GM21381 (cell line): Measurements from ENCODE around the gene CRNKL1.

ENCODE experiments used
- ATAC-seq: cut with Tn5 transposase; IDR thresholded peaks from one replicate; pipeline ENCODE4 v1.9.1; 2021; ENCODE audit warnings: mild to moderate bottlenecking, moderate library complexity; ENCODE audit not compliant: unreplicated experiment

CRNKL1 gene

DNA sequence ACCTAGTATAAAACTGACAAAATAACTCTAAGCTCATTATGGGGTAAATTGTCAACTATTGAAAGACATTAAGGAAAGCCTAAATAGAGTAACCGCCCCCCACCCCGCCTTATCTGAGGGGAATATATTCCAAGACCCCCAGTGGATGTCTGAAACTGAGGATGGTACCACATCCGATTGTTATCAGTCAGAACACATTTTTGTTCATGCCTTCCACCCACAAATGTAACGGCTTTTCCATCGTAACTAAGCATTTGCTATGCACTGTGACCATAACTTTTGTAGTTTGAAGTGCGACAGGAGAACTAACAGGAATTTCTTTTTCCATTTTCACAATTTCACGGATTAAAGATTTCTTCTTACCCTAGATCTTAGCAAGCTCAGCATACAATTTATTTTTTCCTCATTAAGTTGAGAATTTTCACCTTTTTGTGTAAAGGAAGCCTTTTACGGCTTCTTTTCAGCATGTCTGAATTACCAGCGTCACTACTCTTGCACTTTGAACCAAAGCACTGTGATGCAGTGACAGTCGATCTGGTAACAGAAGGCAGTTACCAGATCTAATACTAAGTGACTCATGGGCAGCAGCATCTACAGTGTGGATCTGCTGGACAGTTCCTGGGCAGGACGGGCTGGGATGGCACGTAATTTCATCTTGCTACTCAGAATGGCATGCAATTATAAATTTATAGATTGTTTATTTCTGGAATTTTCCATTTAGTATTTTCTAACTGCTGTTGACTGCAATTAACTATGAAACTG, 11.9 kb upstream of the CRNKL1 start:
- ATAC-seq = no peak

DNA sequence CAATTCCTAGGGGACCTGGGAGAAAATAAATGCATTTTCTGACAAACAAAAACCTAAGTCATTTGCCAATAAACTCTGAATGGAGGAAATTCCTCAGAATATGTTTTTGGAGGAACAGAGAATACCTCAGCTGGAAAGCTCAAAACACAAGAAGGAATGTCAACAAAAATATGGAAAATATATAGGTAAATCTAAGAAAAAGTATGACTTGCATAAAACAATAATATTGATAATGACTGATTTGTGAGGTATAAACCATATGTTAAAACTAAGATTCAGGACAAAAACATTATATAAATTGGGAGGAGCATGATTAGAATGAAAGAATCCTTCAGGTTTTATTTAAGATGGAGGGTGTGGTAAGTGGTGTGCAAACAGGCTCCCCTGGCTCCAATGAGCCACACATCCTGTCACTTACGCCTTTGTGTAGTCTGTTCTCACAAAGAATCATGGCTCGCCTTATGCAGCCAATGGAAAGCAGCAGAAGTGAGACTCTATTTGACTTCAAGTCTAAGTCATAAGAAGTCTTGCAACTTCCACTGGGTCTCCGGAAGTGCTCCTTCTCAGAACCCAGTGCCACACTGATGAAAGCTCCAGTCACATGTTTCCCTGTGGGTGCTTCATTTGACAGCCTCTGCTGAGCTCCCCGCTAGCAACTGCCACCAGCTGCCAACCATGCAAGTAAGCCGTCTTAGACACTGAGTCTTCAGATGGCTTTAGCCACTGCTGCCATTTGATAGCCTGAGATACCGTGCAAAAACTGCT, 8.2 kb upstream of the CRNKL1 start:
- no peak for ATAC-seq

DNA sequence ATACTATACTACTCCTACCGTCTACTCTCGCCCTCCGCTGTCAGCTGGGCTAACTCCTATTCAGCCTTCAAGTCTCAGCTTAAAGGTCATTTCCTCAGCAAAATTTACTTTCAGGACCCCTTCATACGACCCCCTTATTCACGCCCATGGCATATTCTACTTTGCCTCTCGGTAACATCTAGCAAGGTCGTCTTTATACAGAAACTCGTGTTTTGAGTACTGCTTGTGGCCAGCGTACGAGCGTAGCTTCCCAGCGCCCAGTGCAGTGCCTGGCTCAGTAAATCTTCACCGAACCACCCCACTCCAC, 546 bp downstream of the CRNKL1 start:
- no peak for ATAC-seq

DNA sequence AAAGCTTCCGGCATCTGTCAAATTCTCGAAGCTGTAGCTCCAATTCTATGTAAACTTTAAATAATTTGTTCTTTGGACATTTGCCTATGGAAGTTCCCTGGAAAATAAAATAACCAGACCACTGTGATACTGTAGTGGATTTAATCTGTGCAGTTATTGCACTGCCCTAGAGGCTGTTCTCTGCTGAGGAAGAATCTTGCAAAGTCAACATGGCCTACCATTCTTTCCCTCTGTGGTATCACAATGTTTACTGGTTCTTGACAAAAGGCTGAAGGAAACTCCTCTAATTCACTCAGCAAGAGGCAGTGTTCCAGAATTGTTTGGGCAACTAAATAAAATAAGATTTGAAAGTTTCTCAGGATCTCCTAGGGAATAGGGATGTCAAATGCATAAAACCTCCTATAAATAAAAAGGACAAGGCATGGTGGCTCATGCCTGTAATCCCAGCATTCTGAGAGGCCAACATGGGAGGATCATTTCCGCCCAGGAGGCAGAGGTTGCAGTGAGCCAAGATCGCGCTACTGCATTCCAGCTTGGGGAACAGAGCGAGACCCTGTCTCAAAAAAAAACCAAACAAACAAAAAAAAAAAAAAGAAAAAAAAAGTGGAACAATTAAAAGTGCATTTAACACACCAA, 12.4 kb downstream of the CRNKL1 start:
- no peak for ATAC-seq

DNA sequence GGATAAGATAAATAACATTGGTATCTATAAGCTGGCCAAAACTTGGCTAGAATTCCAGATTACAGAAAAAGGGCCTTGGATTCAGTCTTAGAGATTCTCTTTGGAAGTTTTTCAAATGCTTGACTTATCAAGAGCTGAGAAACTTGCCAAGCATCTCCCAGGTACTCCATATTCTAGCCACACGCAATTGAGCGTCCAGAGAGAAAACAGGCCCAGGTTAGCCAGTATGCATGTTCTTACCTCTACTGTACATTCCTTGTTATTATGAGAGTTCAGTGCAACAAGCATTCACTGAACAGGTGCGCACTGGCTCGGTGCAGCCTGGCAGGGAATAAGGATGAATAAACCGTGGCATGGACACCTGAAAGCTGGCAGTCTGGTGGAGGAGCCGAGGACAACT, 13.7 kb downstream of the CRNKL1 start:
- no peak for ATAC-seq

DNA sequence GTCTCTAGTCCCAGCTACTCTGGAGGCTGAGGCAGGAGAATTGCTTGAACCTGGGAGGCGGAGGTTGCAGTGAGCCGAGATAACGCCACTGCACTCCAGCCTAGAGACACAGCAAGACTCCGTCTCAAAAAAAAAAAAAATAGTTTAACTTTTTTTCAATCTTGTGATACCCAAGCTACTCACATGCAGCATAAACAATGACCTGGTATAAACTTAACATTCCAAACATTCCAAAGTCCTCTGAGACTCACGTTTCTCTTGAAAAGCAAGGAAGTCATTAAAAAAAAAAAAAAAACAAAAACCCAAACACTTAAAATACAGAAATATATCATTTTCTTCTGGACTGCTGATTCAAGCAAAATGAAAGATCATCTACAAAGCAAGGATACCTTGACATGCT, 14.3 kb downstream of the CRNKL1 start:
- ATAC-seq = no peak

DNA sequence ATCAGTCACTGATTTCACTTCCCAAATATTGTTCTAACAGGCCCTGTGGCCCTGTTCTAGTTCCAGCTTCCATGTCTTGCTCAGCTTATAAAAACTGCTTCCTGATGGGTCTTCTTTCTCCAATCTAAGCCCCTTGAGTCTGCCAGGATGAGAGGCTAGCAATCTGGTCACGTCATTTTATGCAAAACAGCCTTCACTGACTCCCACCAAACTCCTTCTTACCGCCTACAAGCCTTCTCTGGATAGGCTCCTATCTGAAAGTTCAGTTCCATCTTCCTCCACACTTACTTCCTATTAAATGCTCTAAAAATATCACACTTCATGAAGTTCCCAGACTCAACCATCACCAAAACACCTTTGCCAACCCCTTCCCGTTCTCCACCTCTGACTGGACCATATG, 15.5 kb downstream of the CRNKL1 start:
- no peak for ATAC-seq

DNA sequence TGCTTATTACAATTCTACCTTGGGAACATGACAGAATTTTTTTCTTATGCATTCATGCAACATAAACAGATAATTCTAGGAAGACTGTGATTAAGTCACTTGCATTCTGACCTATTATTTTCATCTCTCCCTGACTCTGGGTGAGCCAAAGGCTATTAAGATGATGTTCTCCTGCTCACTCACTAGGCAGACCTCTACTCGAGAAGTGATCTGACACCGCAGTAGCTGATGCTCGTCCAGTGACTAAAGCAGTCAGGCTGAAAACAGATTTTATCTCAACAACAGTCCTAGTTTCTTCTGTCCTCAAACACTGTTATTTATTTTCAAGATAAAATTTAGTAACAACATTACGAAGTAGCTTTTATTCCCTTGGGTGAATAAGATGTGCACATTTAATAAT, 17.8 kb downstream of the CRNKL1 start:
- ATAC-seq = no peak

DNA sequence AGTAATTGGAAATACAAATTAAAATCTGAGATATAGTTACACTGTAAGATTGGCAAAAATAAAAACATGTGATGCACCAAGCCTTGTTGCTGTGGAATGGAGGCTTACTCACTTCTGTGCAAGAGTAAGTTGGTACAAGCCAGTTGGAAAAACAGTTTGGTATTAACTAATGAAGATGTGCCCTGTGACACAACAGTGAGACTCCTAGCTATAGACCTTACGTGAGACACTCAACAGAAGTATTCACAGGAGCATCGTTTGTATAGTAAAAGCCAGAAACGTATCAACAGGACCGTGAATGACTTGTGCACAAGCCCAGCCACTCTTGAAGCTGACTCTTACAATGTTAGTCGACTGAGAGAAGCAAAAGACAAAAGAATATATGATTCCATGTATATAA, 20.5 kb downstream of the CRNKL1 start:
- ATAC-seq = no peak

DNA sequence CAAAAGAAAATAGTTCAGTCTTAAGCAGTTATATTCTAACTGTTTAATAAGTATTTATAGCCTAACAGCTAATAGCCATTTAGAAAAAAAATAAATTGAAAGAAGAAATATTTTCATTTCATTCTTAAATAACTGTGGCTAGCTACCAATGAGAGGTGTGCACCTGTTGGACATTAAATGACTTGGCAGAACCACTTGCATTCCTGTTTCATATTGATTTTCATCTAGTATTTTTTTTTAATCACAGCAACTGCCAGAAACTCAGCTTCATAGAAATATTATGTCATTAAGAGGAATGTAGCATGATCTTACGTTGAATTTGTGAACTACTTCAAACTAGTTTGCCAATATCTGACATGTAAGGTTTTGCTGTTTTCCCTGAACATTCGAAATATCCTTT, 25.0 kb downstream of the CRNKL1 start:
- ATAC-seq = no peak

DNA sequence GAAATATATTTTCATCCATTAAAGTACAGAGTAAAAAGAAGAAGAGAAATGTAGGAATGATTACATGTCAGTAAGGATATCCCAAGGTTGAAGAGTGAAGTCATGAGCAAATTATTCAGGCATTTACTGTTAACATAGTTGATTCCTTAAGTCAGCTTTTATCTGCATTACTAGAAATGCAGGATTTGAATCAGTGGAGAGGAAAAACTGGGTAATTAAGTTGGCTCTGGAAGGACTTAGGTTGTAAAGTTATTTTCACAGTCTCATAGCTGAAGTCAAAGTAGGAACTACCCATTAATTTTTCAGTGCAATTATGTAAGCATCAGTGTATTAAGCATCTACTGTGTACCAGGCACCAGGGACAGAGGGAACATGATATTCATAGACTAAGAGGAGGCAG, 27.3 kb downstream of the CRNKL1 start:
- no peak for ATAC-seq

DNA sequence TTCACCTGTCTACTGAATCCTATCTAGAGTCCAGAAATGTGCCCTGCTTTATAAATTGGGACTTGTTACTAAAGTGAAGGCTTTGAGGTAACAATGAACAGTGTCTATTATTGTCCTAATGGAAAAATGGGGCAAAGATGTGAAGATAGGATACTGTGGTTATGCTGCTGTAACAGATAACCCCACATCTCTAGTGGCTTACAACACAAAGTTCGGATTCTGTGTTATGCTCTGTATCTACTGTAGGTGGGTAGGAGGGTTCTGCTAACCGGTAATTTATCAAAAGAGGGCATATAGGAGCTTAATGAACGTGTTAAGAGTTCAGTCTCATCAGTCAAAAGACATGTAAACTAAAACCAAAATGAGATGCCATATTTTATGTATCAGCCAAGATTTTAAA, 28.9 kb downstream of the CRNKL1 start:
- no peak for ATAC-seq

DNA sequence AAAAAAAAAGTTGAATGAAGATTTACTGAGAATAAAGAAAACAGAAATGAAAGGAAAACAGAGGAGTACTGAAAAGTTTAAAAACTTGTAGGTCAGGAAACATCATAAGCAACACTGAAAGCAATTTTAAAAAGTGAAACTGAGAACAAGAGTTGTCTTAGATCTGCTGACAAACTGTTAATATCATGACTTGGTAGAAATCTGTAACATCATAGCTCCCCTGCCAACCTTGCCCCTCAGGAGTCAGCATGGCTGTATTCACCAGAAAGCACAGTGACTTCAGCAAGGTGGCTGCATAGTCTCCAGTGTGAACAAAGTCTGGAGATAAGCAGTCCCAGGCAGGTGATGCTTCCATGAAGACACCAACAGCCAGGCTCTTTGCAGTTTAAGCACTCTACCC, 29.8 kb downstream of the CRNKL1 start:
- ATAC-seq = no peak

DNA sequence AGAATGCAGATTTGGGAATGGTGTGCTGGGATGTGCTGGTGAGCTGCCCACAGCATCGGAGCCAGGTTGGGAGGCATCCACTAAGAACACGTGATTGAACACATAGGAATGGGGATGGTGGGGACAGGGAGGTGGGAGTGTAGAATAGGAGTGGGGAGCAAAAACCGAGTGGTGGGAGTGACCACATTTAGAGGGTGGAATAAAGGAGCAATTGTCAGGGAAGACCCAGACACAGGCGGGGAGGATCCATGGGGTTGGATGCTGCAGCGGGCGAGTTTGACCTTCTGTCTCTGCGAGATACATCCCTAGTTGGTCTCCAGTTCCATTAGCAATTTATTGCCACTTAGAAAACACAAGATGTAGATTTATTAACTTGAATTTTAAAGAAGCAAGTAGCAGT, 30.4 kb downstream of the CRNKL1 start:
- no peak for ATAC-seq

DNA sequence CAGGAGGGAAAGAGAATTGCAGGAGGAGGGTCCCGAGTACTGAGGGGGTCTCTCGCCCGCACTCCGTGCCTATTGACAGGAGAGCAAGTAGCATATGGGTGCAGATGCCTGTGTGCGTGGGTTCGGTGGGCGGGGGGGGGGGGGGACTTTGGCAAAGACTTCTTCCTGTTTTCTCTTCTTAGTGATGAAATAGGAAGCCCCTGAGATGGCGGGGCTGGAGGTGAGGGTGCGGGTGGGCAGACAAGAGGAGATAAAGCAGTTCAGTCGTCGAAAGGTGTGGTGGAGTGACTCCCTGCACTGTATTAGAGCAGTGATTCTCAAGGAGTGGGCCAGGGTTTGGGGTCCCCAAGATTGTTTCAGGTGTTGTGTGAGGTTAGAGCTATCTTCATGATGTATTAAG, 31.4 kb downstream of the CRNKL1 start:
- no peak for ATAC-seq

DNA sequence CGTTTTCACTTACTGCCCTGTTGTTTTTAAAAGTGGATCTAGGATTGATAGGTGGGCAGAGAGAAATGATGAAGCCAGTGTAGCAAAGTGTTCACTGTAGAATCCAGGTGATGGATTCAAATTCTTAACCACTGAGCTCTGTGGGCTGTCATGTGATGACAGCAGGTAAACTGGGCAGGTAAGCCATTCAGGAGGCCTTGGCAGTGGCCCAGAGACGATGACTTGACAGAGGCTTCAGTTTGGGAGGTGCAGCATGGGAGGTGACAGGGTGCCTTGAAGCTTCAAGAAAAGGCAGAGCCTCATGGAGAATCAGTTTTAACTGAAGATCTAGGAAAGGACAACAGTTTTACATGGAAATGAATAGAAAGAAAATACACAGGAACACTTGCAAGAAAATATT, 33.1 kb downstream of the CRNKL1 start:
- ATAC-seq = no peak

DNA sequence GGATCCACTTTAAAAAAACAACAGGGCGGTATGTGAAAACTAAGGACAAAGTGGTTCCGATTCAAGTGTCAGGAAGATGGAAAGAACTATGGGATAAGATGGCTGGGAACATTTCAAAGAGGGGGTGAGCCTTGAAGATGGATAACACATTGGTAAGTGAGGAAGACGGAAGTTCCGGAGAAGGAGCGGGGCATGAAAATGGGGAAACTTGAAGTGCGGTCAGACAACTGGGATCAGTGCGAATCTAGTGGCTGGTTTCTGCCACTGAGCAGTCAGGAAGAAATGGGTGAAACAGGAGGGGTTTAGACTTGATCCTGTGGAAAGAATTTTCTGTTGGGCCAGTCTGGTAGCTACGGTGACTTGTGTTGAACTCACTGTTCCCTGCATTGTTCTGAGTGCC, 33.9 kb downstream of the CRNKL1 start:
- no peak for ATAC-seq

DNA sequence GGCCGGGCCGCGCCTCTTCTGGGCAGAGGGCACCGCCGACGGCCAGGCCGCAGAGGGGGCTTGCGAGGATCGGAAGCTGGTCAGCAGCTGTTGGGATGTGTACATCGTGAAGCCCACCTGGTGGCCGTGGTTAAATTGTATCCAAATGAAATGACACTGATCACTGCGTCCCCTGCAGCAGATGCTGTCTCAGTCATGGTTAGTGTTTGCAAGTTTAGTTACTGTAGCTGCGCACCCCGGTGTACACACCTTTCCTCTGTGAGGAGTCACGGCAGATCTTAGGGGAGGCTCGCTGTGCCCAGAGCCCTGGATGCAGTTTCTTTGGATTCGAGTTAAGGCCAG, 34.5 kb downstream of the CRNKL1 start:
- no peak for ATAC-seq

DNA sequence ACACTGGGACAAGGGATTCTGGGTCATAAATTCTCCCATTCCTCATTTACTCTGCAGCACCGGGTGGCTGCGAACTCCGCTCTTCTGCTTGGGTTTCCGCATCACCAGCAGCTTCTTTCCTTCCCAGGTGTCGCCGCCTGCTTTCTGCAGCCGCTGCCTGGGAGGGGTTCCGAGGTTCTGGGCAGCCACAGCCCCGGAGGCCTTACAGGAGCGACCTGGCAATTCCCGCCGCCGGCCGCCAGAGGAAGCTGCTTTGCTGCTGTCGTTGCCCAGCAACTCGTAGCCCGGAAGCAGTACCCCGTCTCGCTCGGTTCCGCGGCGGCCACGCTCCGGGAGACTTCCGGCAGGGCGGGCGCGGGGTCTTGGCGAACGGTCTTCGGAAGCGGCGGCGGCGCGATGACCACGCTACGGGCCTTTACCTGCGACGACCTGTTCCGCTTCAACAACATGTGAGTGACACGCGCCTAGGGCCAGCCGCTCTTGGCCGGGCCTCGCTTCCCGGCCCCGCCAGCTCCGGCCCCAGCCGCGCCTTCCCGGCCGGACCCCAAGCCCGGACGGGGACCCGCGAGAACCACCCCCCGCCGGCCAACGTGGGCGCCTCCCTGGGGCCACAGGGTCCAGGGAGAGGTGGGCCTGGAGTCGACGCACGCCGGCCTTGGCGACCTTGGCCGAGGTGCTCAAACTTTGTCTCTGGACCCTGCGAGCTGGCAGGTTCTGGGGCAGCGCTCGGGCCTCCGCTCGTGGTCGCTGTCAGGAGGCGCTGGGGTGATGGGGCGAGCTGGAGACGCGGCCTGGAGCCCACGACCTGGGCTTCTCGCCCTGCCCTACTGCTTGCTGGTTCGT, 35.0 kb downstream of the CRNKL1 start, which contains the start of gene NAA20:
TSS of gene NAA20 (plus strand) at position 362 of the 843 bp plus-strand sequence. CDS start at position 397, 35 bp downstream.
- peak; percentile 99 for ATAC-seq

DNA sequence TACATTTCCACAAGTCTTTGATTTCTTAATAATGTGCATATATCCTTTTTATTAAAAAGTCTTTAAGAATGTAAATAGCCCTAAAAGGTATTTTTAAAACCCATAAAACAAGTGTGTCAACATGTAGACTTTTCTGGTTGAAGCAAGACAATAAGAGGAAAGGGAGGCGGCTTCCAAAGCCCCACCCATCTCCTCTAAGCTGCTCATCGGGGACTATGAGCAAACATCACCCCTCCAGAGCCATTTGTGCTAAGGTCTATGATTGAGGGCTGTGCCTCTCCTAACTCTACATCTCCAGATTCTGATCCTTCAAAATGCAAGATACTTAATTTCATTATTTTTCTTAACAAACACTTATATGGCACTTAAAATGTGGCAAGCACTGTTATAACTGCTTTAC, 37.6 kb downstream of the CRNKL1 start:
- no peak for ATAC-seq

DNA sequence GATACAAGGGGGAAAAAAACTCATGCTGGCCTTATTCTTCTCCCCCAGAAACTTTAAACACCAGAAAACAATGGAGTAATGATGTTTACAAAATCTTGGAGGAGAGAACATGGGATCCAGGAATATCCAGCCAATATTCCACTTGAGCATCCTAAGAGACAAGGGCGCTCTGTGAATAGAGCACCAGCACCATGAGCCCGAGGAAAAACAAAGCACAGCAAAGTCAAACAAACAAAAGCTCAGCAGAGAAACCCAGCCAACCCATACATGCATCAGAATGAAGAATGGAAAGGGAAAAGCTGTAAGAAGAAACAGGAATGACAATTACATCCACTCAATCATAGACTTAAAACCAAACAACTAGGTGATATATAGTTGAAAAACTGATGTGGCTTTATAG, 39.7 kb downstream of the CRNKL1 start:
- ATAC-seq = no peak
